Suprapubic skin (tissue), 3 donors: ENCODE data around the gene OPN3.

ENCODE experiments used
- POLR2A ChIP-seq, 2 donors: fragments of 450-650 bp; IDR thresholded peaks; one replicate each; pipeline ENCODE4 v1.6.1; 2017; ENCODE audit warnings: antibody characterized with exemption in 2 of 2, mild to moderate bottlenecking in 2 of 2, moderate library complexity in 2 of 2
- TF ChIP-seq, protein P1 (sequence below), 2 donors: fragments of 200-600 bp in 1 of 2; fragments of 450-650 bp in 1 of 2; sonication (generic) in 1 of 2; IDR thresholded peaks; one replicate each; pipeline ENCODE4 v1.5.1; 2016 to 2019; ENCODE audit warnings: antibody characterized with exemption in 2 of 2, mild to moderate bottlenecking in 1 of 2, moderate library complexity in 1 of 2

DNA sequence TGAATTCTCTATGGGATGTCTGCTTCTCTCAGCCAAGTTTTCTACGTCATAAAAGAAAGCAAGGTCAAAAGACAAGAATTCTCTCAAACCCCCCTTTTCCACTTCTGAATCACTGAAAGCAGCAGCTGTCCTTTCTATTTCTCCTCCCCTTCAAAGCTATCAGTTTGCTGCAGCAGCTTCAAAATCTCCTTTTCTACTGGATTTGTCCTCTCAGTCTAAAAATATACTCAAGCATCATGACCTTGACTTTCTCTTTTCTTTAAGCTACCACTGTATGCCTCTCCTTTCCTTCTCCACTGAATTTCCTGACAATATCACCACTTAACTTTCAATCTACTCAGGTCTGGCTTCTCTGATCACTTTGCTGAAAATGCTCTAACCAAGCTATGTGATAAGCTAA, 13.8 kb upstream of the OPN3 start:
- TF ChIP-seq, protein P1, sequence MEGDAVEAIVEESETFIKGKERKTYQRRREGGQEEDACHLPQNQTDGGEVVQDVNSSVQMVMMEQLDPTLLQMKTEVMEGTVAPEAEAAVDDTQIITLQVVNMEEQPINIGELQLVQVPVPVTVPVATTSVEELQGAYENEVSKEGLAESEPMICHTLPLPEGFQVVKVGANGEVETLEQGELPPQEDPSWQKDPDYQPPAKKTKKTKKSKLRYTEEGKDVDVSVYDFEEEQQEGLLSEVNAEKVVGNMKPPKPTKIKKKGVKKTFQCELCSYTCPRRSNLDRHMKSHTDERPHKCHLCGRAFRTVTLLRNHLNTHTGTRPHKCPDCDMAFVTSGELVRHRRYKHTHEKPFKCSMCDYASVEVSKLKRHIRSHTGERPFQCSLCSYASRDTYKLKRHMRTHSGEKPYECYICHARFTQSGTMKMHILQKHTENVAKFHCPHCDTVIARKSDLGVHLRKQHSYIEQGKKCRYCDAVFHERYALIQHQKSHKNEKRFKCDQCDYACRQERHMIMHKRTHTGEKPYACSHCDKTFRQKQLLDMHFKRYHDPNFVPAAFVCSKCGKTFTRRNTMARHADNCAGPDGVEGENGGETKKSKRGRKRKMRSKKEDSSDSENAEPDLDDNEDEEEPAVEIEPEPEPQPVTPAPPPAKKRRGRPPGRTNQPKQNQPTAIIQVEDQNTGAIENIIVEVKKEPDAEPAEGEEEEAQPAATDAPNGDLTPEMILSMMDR (IDR thresholded peaks at IDR 0.05), result no peak
- TF ChIP-seq POLR2A (IDR thresholded peaks at IDR 0.05), result no peak
